HG03135 (cell line): ENCODE measurements around the gene CTAGE9.
"Not testable (repeated sequence)": the region's sequence is repeated elsewhere in the genome, so short reads cannot be mapped to it uniquely, and the experiment has no call there.

ENCODE experiments used
- ATAC-seq: cut with Tn5 transposase; IDR thresholded peaks from one replicate; pipeline ENCODE4 v1.9.1; 2021; ENCODE audit warnings: mild to moderate bottlenecking, moderate library complexity; ENCODE audit not compliant: unreplicated experiment

The CTAGE9 gene

GRCh38 chr6:131728296-131728939 lies 17.6 kb upstream of the CTAGE9 start:
- ATAC-seq, result no peak

GRCh38 chr6:131727868-131728267 lies 17.1 kb upstream of the CTAGE9 start:
- ATAC-seq, result no peak

DNA sequence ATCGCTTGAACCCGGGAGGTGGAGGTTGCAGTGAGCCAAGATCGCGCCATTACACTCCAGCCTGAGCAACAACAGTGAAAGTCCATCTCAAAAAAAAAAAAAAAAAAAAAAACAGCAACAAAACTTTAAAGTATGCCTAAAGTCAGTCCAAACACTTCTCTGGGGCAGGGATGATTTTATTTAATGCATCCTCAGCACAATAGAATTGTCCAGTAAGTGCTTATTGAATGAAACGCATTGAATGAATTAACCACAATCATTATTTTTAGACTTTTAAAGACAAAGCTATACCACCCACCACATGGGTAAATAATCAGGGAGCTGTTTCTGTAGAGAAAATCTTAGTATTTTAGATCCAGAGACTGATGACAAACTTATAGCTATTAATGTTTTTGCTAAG lies 16.6 kb upstream of the CTAGE9 start:
- ATAC-seq, result no peak

DNA sequence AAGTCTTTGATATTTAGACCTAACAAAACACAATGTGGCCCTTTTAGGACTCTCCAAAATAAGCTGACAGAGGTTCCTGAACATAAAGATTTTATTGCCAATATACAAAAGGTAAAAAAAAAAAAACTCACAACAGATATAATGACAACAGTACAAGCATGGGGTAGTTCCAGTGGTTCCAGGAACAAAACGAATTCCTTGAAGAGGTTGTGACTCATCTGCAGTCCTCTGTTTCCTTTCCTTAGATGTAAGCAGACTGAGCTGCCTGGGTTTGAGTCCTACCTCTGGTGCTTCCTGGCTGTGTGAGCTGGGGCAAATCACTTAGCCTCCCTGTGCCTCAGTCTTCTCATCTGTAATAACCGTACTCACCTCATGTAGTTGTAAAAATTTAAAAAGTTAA lies 13.3 kb upstream of the CTAGE9 start:
- ATAC-seq, result no peak

DNA sequence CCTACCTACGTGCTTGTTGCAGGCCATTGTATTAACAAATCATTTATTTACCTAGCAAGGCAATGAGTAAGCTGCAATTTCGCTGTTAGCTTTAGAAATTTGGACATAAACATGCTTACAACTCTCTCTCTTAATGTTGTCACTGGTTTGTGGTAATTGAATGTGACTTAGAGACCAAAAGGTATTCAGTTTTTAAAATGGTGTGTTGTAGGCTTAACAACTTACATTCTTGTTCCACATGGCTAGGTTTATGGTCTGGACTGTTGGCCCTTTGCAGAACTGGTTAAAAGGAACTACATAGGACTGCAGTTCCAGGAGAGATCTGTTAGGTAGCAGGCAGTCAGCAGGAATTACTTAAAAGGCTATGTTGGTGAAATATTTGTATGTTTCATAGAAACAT lies 10.3 kb upstream of the CTAGE9 start:
- no peak for ATAC-seq

GRCh38 chr6:131717836-131718542 lies 7.2 kb upstream of the CTAGE9 start:
- ATAC-seq, result no peak

- ATAC-seq, result not testable (repeated sequence)
Observed at GRCh38 chr6:131715567-131715966, 4.8 kb upstream of the CTAGE9 start.

GRCh38 chr6:131703905-131704304 lies 6.9 kb downstream of the CTAGE9 start:
- not testable (repeated sequence) for ATAC-seq

GRCh38 chr6:131700851-131701250 lies 10.0 kb downstream of the CTAGE9 start:
- not testable (repeated sequence) for ATAC-seq

- no peak for ATAC-seq
Observed at GRCh38 chr6:131696956-131697355, 13.9 kb downstream of the CTAGE9 start.

DNA sequence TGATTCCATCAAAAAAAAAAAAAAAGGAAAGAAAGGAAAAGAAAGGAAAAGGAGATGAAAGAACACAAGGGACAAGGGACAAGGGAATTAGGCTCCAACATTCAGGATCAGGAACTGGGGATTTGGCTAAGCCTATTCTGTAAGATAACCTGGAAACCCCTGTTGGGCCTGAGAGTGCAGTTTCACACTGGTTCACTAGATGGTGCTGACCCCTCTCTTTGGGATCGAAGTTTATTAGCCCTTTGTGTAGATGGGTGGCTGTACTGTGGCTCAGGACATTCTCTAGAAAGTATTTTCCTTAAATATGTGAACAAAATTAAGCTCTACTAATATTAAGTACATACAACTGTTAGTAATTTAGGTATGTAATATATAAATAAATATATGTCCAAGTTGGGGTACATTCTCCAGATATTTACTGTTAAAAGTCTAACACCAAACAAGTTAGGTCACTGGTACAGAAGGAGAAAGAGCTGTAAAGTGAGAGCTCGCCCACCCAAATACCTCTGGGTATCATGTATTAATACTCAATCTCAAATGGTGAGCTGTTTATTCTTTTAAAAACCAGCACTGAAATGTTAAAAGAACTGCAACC lies 15.9 kb downstream of the CTAGE9 start:
- peak; percentile 89 for ATAC-seq

DNA sequence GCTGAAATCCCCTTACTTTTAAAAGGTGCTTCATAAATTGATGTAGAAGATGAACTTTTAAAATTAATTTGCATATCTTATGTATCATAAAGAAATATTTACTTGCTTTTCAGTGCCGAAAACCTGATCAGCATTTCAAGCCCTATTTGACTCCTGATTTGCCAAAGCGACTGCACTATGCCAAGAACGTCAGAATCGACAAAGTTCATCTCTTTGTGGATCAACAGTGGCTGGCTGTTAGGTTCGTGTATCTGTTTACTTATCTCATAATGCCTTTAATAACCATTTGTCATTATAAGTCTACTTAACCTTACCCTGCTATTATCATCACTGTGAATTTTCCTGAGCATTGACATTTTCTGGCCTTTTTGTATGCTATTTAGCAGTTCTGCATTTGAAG lies 17.4 kb downstream of the CTAGE9 start:
- no peak for ATAC-seq

GRCh38 chr6:131692589-131692988 lies 18.2 kb downstream of the CTAGE9 start:
- no peak for ATAC-seq

DNA sequence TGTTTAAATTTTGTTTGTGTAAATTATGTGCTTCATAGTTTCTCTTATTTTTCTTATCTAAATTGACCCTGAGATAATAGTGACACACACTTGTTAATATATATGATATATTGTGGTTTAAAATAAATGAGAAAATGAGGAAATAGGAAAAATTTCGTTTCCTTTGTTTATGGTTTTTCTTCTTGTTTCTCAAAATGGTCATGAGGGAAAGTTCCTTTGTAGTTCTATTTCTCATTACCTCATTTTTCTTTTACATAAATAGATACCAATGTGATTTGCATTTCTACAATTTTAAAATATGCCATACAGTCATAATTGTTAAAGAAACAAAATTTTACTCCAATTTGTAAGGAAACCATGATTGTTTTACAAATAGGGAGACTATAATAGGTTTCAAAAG lies 18.8 kb downstream of the CTAGE9 start:
- no peak for ATAC-seq

GRCh38 chr6:131688286-131688685 lies 22.5 kb downstream of the CTAGE9 start:
- peak; percentile 67 for ATAC-seq

DNA sequence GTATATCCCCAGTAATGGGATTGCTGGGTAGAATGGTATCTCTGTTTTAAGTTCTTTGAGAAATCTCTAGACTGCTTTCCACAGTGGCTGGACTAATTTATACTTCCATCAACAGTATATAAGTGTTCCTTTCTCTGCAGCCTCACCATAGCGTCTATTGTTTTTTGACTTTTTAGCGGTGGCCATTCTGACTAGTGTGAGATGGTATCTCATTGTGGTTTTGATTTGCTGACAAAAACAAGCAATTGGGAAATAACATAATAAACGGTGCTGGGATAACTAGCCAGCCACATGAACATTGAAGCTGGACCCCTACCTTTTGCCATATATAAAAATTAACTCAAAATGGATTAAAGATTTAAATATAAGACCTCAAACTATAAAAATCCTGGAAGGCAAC lies 23.8 kb downstream of the CTAGE9 start:
- no peak for ATAC-seq

GRCh38 chr6:131685266-131685780 lies 25.5 kb downstream of the CTAGE9 start:
- ATAC-seq, result peak; percentile 56

DNA sequence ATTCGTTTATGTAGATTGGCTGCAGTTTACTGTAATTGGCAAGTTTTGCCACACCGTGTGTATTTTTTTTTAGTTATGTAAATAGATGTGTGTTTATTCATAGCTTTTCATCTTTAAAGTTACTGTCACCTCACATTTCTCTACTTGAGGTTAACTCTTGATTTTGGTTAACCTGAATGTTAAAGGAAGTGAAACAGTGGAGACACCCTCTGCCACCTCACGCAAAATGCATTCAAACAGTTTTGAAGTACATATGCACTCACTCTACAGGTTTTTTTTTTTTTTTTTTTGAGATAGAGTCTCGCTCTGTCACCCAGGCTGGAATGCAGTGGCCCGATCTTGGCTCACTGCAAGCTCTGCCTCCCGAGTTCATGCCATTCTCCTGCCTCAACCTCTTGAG lies 27.3 kb downstream of the CTAGE9 start:
- ATAC-seq, result peak; percentile 67

- no peak for ATAC-seq
Observed at GRCh38 chr6:131682442-131682841, 28.4 kb downstream of the CTAGE9 start.

- ATAC-seq, result no peak
Observed at GRCh38 chr6:131681585-131681984, 29.2 kb downstream of the CTAGE9 start.

GRCh38 chr6:131680868-131681267 lies 29.9 kb downstream of the CTAGE9 start:
- ATAC-seq, result no peak

DNA sequence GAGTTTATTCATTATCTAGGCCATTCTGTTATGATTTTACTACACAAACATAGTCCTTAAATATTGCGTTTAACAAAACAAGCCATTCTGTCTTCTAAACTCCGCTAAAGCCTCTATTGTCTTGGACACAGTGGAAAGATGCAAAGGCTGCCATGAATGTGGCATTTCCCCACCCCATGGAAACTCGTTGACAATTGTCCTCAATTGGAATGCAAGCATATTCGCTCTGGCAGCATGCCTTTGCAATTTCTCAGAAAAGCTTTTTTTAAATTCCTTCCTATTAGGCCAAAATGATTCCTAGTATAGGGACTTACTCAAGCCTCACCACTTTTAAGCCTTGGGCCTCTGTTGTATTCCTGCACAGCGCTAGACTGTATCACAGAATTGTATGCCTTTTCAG lies 32.4 kb downstream of the CTAGE9 start:
- ATAC-seq, result no peak
